CD4-positive, alpha-beta T cell treated with Interferon alpha-2 for 1 hour (primary cell): Measurements from ENCODE around the gene CASKIN2.
"Not testable (repeated sequence)": the region's sequence is repeated elsewhere in the genome, so short reads cannot be mapped to it uniquely, and the experiment has no call there.

Source experiments
- DNase-seq, 2 donors: peaks; one replicate each; pipeline ENCODE4 v3.0.0-alpha.2; 2020 to 2022

Gene CASKIN2

DNA sequence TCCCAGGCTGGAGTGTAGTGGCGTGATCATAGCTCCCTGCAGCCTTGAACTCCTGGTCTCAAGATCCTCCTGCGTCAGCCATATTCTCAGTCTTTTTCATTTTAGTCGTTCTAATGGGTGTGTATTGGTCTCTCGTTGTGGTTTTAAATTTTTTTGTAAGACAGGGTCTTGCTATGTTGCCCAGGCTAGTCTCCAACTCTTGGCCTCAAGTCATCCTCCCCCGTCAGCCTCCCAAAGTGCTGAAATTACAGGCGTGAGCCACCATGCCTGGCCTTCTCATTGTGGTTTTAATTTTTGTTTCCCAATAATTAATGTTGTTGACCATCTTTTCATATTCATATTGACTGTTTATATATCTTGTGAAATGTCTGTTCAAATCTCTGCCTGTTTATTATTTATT, 50.3 kb downstream of the CASKIN2 start:
- no peak for DNase-seq

- no peak for DNase-seq
Measured at GRCh38 chr17:75463603-75464002, 51.7 kb downstream of the CASKIN2 start.

DNA sequence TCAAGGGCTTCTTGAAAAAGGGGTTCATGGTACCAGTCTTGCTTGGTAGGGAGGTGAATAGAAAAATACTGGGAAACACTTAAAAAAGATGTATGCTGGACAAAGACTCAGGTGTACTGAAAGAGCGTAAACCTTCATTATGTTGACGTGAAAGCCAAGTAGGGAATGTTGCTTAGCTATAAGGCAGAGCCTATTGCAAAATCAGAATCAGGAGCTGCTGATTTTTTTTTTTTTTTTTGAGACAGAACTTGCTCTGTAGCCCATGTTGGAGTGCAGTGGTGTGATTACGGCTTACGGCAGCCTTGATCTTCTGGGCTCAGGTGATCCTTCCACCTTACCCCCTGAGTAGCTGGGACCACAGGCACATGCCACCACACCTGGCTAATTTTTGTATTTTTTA, 55.0 kb downstream of the CASKIN2 start:
- DNase-seq = no peak

GRCh38 chr17:75459590-75460267, 55.6 kb downstream of the CASKIN2 start:
- no peak for DNase-seq

DNA sequence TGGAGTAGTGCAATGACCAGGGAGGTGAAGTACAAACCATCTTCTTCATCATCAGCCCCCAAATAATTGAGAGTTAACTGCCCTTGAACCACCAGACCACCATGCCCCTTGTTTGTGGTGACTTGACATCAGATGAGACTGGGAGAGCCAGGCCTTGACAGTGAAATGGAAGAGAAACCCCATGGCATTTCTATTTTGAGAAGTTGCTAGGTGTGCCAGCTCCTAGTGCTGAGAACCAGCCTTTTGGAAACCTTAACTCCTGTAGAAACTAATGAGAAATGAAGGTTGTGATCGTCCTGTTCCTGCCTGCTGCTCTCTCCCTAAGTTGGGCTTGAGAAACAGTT, 56.1 kb downstream of the CASKIN2 start:
- no peak for DNase-seq

- DNase-seq = peak in 1 of 2 donors; percentile 14
Measured at GRCh38 chr17:75457047-75457654, 58.2 kb downstream of the CASKIN2 start.

- peak; percentile 94 to 96 for DNase-seq
Measured at GRCh38 chr17:75456417-75457046, 58.8 kb downstream of the CASKIN2 start, which contains the start of gene TMEM94. TMEM94 (plus strand) TSS chr17:75456635; CDS start chr17:75471906, 15,271 bp downstream.

DNA sequence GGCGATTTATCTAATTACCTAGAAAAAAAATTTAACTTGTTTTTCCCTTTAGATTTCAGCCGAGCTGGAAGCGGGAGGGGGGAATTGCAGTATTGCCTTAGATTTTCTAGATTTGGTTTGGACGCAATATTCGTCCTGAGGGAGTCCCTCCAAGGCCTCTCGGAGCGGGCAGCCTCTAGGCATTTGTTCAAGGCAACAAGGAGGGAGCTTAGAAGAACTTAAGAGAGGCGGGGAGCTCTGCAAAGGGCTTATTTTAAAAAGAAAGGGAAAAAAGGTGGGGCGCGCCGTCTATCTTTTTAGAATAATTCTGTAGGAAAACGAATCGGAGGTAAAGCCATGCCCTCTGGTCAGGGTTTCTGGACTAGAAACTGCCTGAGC, 59.3 kb downstream of the CASKIN2 start:
- DNase-seq = no peak

DNA sequence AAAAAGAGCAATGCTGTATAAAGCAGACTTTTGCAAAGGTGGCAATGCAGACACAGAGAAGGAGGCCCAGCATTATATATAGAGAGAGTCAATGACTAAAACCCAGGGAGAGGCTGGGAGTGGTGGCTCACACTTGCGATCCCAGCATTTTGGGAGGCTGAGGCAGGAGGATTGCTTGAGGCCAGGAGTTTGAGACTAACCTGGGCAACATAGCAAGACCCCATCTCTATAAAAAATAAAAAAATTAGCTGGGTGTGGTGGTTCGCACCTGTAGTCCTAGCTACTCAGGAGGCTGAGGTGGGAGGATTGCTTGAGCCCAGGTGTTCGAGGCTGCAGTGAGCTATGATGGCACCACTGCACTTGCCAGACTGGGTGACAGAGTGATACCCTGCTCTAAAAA, 60.7 kb downstream of the CASKIN2 start:
- DNase-seq = not testable (repeated sequence)

DNA sequence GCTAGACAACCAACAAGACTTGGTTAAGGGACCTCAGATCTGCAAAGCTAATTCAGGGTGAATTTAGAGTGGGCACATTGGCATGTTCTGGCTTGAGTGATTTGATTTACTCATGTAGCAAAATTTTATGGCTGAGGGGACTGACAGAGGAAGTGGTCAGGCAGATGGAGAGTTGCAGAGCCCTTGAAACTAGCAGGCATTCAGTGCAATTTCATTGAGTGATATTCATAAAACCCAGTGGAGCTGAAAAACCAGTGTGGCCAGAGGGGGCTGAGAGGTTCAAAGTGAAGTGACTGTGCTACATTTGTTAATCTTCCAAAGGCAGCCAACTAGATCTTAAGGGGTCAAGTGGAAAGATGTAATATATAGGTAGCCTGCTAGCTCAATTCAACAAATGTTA, 61.1 kb downstream of the CASKIN2 start:
- no peak for DNase-seq

GRCh38 chr17:75450270-75450669, 65.1 kb downstream of the CASKIN2 start:
- DNase-seq = no peak
